OCI-M2 (cell line): ENCODE measurements around the gene ALOXE3.
"Not testable (repeated sequence)": the region's sequence is repeated elsewhere in the genome, so short reads cannot be mapped to it uniquely, and the experiment has no call there.

Source experiments
- DNase-seq: peaks from one replicate; lab custom pipeline; 2025; ENCODE audit not compliant: unreplicated experiment; lab: John Stamatoyannopoulos, UW

ALOXE3 gene

GRCh38 chr17:8122924-8123694 is 4.8 kb upstream of the ALOXE3 start:
- DNase-seq: no peak

GRCh38 chr17:8122422-8122923 is 4.2 kb upstream of the ALOXE3 start:
- DNase-seq: no peak

- no peak for DNase-seq
Measured at GRCh38 chr17:8121681-8122421, 3.5 kb upstream of the ALOXE3 start.

GRCh38 chr17:8121407-8121680 is 3.0 kb upstream of the ALOXE3 start:
- no peak for DNase-seq

- DNase-seq: no peak
Measured at GRCh38 chr17:8120520-8121406, 2.4 kb upstream of the ALOXE3 start.

- DNase-seq: peak; percentile 80
Measured at GRCh38 chr17:8119581-8120519, 1.5 kb upstream of the ALOXE3 start.

- DNase-seq: peak; percentile 94
Measured at GRCh38 chr17:8118769-8119580, 661 bp upstream of the ALOXE3 start.

- no peak for DNase-seq
Measured at GRCh38 chr17:8117367-8117979, 841 bp downstream of the ALOXE3 start.

- DNase-seq: no peak
Measured at GRCh38 chr17:8116776-8117175, 1.5 kb downstream of the ALOXE3 start.

GRCh38 chr17:8110907-8111306 is 7.4 kb downstream of the ALOXE3 start:
- no peak for DNase-seq

GRCh38 chr17:8110456-8110804 is 7.9 kb downstream of the ALOXE3 start:
- DNase-seq: no peak

GRCh38 chr17:8109661-8110455 is 8.5 kb downstream of the ALOXE3 start:
- DNase-seq: no peak

- no peak for DNase-seq
Measured at GRCh38 chr17:8108972-8109660, 9.2 kb downstream of the ALOXE3 start.

GRCh38 chr17:8106980-8107379 is 11.3 kb downstream of the ALOXE3 start:
- not testable (repeated sequence) for DNase-seq

- no peak for DNase-seq
Measured at GRCh38 chr17:8105957-8106398, 12.3 kb downstream of the ALOXE3 start.

- DNase-seq: no peak
Measured at GRCh38 chr17:8104911-8105310, 13.4 kb downstream of the ALOXE3 start.

GRCh38 chr17:8103549-8103948 is 14.8 kb downstream of the ALOXE3 start:
- no peak for DNase-seq

GRCh38 chr17:8101721-8102120 is 16.6 kb downstream of the ALOXE3 start:
- DNase-seq: no peak
